ENCODE measurements around the gene ARMC9. TPM values are rescaled to one million over a fixed set of nuclear protein-coding genes. Genes with fewer than 3 reads are reported as not detected.

The ARMC9 gene
- total RNA-seq, 1 donor from 2014 or later: 9.0 TPM

GRCh38 chr2:231280846-231281245 lies 82.4 kb downstream of the ARMC9 start:
- intact Hi-C loops (cut with micrococcal nuclease): no loop called here
- Mint-ChIP-seq H3K4me1 (peaks cover 9% of the 10 kb centered on the region), H3K9me3 (no peaks in the 10 kb centered on the region), H3K27ac (no peak overlapping the region), H3K4me3 (no peak overlapping the region), H3K27me3 (no peaks in the 10 kb centered on the region), H3K36me3 (ENCODE audit: low read depth) (no peaks in the 10 kb centered on the region)
- POLR2A ChIA-PET: no interaction called here
- DNase-seq (no peak), ATAC-seq (ENCODE audit: low read depth) (peak; percentile 52)
- TF ChIP-seq CTCF (IDR thresholded peaks at IDR 0.05): no peak
- CTCF ChIA-PET: no interaction called here

GRCh38 chr2:231284296-231284695 lies 85.9 kb downstream of the ARMC9 start:
- H3K27me3 Mint-ChIP-seq: no peaks in the 10 kb centered on the region
- no peak for ATAC-seq (ENCODE audit: low read depth)
- H3K27ac Mint-ChIP-seq: no peak overlapping the region
- H3K4me1 Mint-ChIP-seq: peaks cover 9% of the 10 kb centered on the region
- no peaks in the 10 kb centered on the region for H3K9me3 Mint-ChIP-seq
- no peak for TF ChIP-seq CTCF (IDR thresholded peaks at IDR 0.05)
- no peak for DNase-seq
- no peak overlapping the region for H3K4me3 Mint-ChIP-seq
- ChIA-PET POLR2A (no interaction called here), CTCF (no interaction called here)
- no peaks in the 10 kb centered on the region for H3K36me3 Mint-ChIP-seq (ENCODE audit: low read depth)
- intact Hi-C loops (cut with micrococcal nuclease): no loop called here

GRCh38 chr2:231286964-231287363 lies 88.5 kb downstream of the ARMC9 start:
- no peak for DNase-seq
- Mint-ChIP-seq H3K4me3 (no peak overlapping the region), H3K9me3 (no peaks in the 10 kb centered on the region), H3K27me3 (no peaks in the 10 kb centered on the region), H3K36me3 (ENCODE audit: low read depth) (no peaks in the 10 kb centered on the region), H3K4me1 (no peaks in the 10 kb centered on the region), H3K27ac (no peak overlapping the region)
- ChIA-PET POLR2A (no interaction called here), CTCF (interaction anchor here (1.1 kb wide), 1 partner anchor 12 kb away, joined by 3 read pairs; no protein-coding TSS in a partner anchor)
- ATAC-seq (ENCODE audit: low read depth): no peak
- no peak for TF ChIP-seq CTCF (IDR thresholded peaks at IDR 0.05)
- intact Hi-C loops (cut with micrococcal nuclease): no loop called here

- Mint-ChIP-seq H3K27ac (no peak overlapping the region), H3K9me3 (no peaks in the 10 kb centered on the region), H3K4me1 (no peaks in the 10 kb centered on the region), H3K27me3 (no peaks in the 10 kb centered on the region), H3K4me3 (no peak overlapping the region), H3K36me3 (ENCODE audit: low read depth) (no peaks in the 10 kb centered on the region)
- no peak for TF ChIP-seq CTCF (IDR thresholded peaks at IDR 0.05)
- intact Hi-C loops (cut with micrococcal nuclease): no loop called here
- CTCF ChIA-PET: interaction anchor here (1.1 kb wide), 1 partner anchor 125 kb away, joined by 4 read pairs; no protein-coding TSS in a partner anchor
- ATAC-seq (ENCODE audit: low read depth): no peak
- POLR2A ChIA-PET: no interaction called here
- no peak for DNase-seq
Observed at GRCh38 chr2:231287696-231288095, 89.3 kb downstream of the ARMC9 start.

GRCh38 chr2:231288590-231288989 lies 90.2 kb downstream of the ARMC9 start:
- CTCF ChIA-PET: interaction anchor here (1.1 kb wide), 1 partner anchor 124 kb away, joined by 4 read pairs; no protein-coding TSS in a partner anchor
- H3K27ac Mint-ChIP-seq: no peak overlapping the region
- H3K4me1 Mint-ChIP-seq: no peaks in the 10 kb centered on the region
- H3K9me3 Mint-ChIP-seq: no peaks in the 10 kb centered on the region
- H3K4me3 Mint-ChIP-seq: no peak overlapping the region
- no peaks in the 10 kb centered on the region for H3K27me3 Mint-ChIP-seq
- DNase-seq: no peak
- TF ChIP-seq CTCF (IDR thresholded peaks at IDR 0.05): no peak
- POLR2A ChIA-PET: no interaction called here
- H3K36me3 Mint-ChIP-seq (ENCODE audit: low read depth): no peaks in the 10 kb centered on the region
- intact Hi-C loops (cut with micrococcal nuclease): no loop called here
- no peak for ATAC-seq (ENCODE audit: low read depth)
